SIG-M5 treated with dmso at 0.1 percent for 504 hours (cell line): ENCODE data around the gene DBN1.
A peak's percentile ranks its signal among the peaks of the same experiment; 100 is the strongest.

ENCODE experiments used
- DNase-seq: peaks from one replicate; lab custom pipeline; 2025; ENCODE audit not compliant: unreplicated experiment; lab: John Stamatoyannopoulos, UW

The DBN1 gene

GRCh38 chr5:177473443-177474001 is at the start of gene DBN1:
TSS of gene DBN1 (minus strand) at chr5:177473634. CDS start at chr5:177473521, 113 bp downstream.
- no peak for DNase-seq

GRCh38 chr5:177520916-177521513 is 47.6 kb upstream of the DBN1 start:
- DNase-seq, result no peak

GRCh38 chr5:177520271-177520670 is 46.8 kb upstream of the DBN1 start:
- DNase-seq, result no peak

GRCh38 chr5:177519463-177520235 is 46.2 kb upstream of the DBN1 start:
- no peak for DNase-seq

GRCh38 chr5:177516601-177517568 is 43.5 kb upstream of the DBN1 start, which contains the start of gene DDX41:
TSS of gene DDX41 (minus strand) at chr5:177516961. CDS start at chr5:177516945, 16 bp downstream.
- DNase-seq, result peak; percentile 98

GRCh38 chr5:177515580-177515979 is 42.1 kb upstream of the DBN1 start:
- DNase-seq, result no peak

GRCh38 chr5:177514541-177514940 is 41.1 kb upstream of the DBN1 start:
- DNase-seq, result no peak

- no peak for DNase-seq
Measured at GRCh38 chr5:177513500-177513899, 40.1 kb upstream of the DBN1 start.

- DNase-seq, result no peak
Measured at GRCh38 chr5:177512736-177513380, 39.4 kb upstream of the DBN1 start.

- no peak for DNase-seq
Measured at GRCh38 chr5:177511796-177512675, 38.6 kb upstream of the DBN1 start.

GRCh38 chr5:177511181-177511580 is 37.7 kb upstream of the DBN1 start:
- DNase-seq, result no peak

- peak; percentile 91 for DNase-seq
Measured at GRCh38 chr5:177510567-177511053, 37.2 kb upstream of the DBN1 start.

- DNase-seq, result no peak
Measured at GRCh38 chr5:177509991-177510566, 36.6 kb upstream of the DBN1 start.

GRCh38 chr5:177509381-177509951 is 36.0 kb upstream of the DBN1 start, which contains the start of gene DOK3:
TSS of gene DOK3 (minus strand) at chr5:177509826. CDS start at chr5:177509540, 286 bp downstream.
- no peak for DNase-seq

- DNase-seq, result no peak
Measured at GRCh38 chr5:177508837-177509236, 35.4 kb upstream of the DBN1 start.

- DNase-seq, result no peak
Measured at GRCh38 chr5:177508221-177508611, 34.8 kb upstream of the DBN1 start.

- DNase-seq, result no peak
Measured at GRCh38 chr5:177507596-177508220, 34.3 kb upstream of the DBN1 start.

GRCh38 chr5:177507165-177507564 is 33.7 kb upstream of the DBN1 start:
- DNase-seq, result no peak
